ENCODE measurements around the gene RASA2. TPM values are rescaled to one million over a fixed set of nuclear protein-coding genes. Genes with fewer than 3 reads are reported as not detected.

The RASA2 gene
- total RNA-seq, 1 donor from 2014 or later = 21.5 TPM

GRCh38 chr3:141486496-141486745 lies 406 bp upstream of the RASA2 start:
- H3K27me3 Mint-ChIP-seq = peaks cover 13% of the 10 kb centered on the region
- TF ChIP-seq CTCF (IDR thresholded peaks at IDR 0.05; ENCODE audit: unreplicated experiment) = no peak
- no peaks in the 10 kb centered on the region for H3K36me3 Mint-ChIP-seq (ENCODE audit: insufficient read depth)
- peak overlapping the region; percentile 76 for H3K4me3 Mint-ChIP-seq (ENCODE audit: low read depth)
- no peaks in the 10 kb centered on the region for H3K9me3 Mint-ChIP-seq (ENCODE audit: low read depth)
- peak overlapping the region; percentile 85 for H3K27ac Mint-ChIP-seq
- DNase-seq (ENCODE audit: low spot score, unreplicated experiment) = no peak
- peaks cover 17% of the 10 kb centered on the region for H3K4me1 Mint-ChIP-seq (ENCODE audit: low read depth)

- Mint-ChIP-seq H3K27ac (peak overlapping the region; percentile 88), H3K4me3 (ENCODE audit: low read depth) (peak overlapping the region; percentile 82), H3K27me3 (peaks cover 13% of the 10 kb centered on the region), H3K36me3 (ENCODE audit: insufficient read depth) (no peaks in the 10 kb centered on the region), H3K9me3 (ENCODE audit: low read depth) (no peaks in the 10 kb centered on the region), H3K4me1 (ENCODE audit: low read depth) (peaks cover 18% of the 10 kb centered on the region)
- TF ChIP-seq CTCF (IDR thresholded peaks at IDR 0.05; ENCODE audit: unreplicated experiment) = no peak
- peak; percentile 63 for DNase-seq (ENCODE audit: low spot score, unreplicated experiment)
These were observed 860 bp downstream of the RASA2 start for GRCh38 chr3:141487521-141488252.

- DNase-seq (ENCODE audit: low spot score, unreplicated experiment) = no peak
- H3K27ac Mint-ChIP-seq = no peak overlapping the region
- H3K36me3 Mint-ChIP-seq (ENCODE audit: insufficient read depth) = no peaks in the 10 kb centered on the region
- TF ChIP-seq CTCF (IDR thresholded peaks at IDR 0.05; ENCODE audit: unreplicated experiment) = no peak
- peaks cover 18% of the 10 kb centered on the region for H3K4me1 Mint-ChIP-seq (ENCODE audit: low read depth)
- no peak overlapping the region for H3K4me3 Mint-ChIP-seq (ENCODE audit: low read depth)
- H3K27me3 Mint-ChIP-seq = peaks cover 8% of the 10 kb centered on the region
- no peaks in the 10 kb centered on the region for H3K9me3 Mint-ChIP-seq (ENCODE audit: low read depth)
These were observed 2.4 kb downstream of the RASA2 start for GRCh38 chr3:141489203-141489602.

- no peak for TF ChIP-seq CTCF (IDR thresholded peaks at IDR 0.05; ENCODE audit: unreplicated experiment)
- Mint-ChIP-seq H3K9me3 (ENCODE audit: low read depth) (no peaks in the 10 kb centered on the region), H3K27ac (no peak overlapping the region), H3K4me3 (ENCODE audit: low read depth) (no peak overlapping the region), H3K4me1 (ENCODE audit: low read depth) (peaks cover 22% of the 10 kb centered on the region), H3K36me3 (ENCODE audit: insufficient read depth) (peaks cover 2% of the 10 kb centered on the region), H3K27me3 (no peaks in the 10 kb centered on the region)
- DNase-seq (ENCODE audit: low spot score, unreplicated experiment) = no peak
These were observed 4.3 kb downstream of the RASA2 start for GRCh38 chr3:141491081-141491480.

- H3K4me3 Mint-ChIP-seq (ENCODE audit: low read depth) = no peak overlapping the region
- H3K4me1 Mint-ChIP-seq (ENCODE audit: low read depth) = peaks cover 19% of the 10 kb centered on the region
- H3K9me3 Mint-ChIP-seq (ENCODE audit: low read depth) = no peaks in the 10 kb centered on the region
- H3K36me3 Mint-ChIP-seq (ENCODE audit: insufficient read depth) = peaks cover 2% of the 10 kb centered on the region
- H3K27me3 Mint-ChIP-seq = no peaks in the 10 kb centered on the region
- TF ChIP-seq CTCF (IDR thresholded peaks at IDR 0.05; ENCODE audit: unreplicated experiment) = no peak
- no peak overlapping the region for H3K27ac Mint-ChIP-seq
- DNase-seq (ENCODE audit: low spot score, unreplicated experiment) = no peak
These were observed 5.1 kb downstream of the RASA2 start for GRCh38 chr3:141491929-141492328.

Measured in progenitor cell of endocrine pancreas (in vitro differentiated cells).